Fibroblast of gingiva (primary cell): ENCODE measurements around the gene ANKRD13A.
"Not testable (repeated sequence)": the region's sequence is repeated elsewhere in the genome, so short reads cannot be mapped to it uniquely, and the experiment has no call there.

Experiments used
- DNase-seq: peaks from one replicate; pipeline ENCODE4 v3.0.0-alpha.2; 2011; ENCODE audit warnings: low read depth

The ANKRD13A gene

DNA sequence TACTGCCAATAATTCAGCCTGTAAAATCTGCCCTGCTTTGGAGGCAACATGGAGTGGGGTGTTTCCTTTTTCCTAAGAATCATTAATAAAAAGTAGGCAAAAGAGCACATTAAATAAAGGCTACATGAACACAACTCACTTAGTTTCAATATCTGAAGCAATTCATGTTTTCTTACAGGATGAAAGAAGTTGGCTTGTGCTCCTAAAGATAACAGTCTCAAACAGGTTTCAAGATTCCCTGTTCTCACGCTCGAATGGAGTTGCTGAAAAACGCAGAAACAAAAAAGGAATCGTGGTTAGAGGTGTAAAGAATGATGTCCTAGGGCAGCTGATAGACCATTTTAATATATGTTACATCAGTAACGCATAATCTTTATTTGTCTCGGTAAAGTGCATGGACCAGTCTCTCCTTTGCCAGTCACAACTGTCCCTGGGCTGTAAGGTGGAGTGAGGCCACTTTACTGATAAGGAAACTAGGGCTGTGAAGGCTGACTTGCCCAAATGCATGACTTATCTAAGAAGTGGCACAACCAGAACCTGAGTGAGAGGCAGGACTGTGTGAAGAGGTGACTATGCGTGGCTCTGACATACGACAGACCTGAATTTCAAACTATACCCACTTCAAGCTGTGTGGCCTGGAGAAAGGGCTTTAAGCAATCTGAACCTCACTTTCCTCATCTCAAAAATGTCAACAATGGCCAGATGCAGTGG is 15.6 kb upstream of the ANKRD13A start:
- no peak for DNase-seq

DNA sequence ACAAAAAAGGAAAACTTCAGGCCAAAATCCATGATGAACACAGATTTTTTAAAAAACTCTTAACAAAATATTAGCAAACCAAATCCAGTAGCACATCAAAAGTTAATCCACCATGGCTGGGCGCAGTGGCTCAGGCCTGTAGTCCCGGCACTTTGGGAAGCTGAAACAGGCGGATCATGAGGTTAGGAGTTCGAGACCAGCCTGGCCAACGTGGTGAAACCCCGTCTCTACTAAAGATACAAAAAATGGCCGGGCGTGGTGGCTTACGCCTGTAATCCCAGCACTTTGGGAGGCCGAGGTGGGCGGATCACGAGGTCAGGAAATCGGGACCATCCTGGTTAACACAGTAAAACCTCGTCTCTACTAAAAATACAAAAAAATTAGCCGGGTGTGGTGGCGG is 13.0 kb upstream of the ANKRD13A start:
- not testable (repeated sequence) for DNase-seq

DNA sequence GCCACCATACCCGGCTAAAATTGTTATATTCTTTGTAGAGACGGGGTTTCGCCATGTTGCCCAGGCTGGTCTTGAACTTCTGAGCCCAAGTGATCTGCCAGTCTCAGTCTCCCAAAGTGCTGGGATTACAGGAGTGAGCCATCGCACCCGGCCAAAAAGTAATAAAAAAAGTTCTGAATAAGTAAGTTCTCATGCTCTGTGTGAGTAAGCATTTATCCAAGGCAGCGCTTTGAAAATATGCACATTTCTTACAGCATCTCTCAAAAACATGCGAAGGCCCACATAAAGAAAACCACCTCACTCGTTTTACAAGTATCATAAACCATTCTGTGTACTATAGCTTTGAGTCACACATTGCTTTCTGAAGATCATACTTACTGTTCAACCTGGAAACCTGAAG is 11.6 kb upstream of the ANKRD13A start:
- no peak for DNase-seq

DNA sequence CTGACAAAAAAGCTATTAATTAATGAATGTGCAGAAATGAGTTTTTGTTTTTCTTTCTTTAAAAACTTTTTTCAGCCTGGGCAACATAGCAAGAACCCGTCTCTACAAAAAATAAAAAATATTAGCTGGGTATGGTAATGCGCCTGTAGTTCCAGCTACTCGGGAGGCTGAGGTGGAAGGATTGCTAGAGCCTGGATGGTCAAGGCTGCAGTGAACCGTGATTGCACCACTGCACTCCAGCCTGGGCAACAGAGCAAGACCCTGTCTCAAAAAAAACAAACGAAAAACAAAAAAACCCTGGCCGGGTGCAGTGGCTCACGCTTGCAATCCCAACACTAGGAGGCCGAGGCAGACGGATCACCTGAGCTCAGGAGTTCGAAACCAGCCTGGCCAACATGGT is 11.0 kb upstream of the ANKRD13A start:
- DNase-seq: no peak

DNA sequence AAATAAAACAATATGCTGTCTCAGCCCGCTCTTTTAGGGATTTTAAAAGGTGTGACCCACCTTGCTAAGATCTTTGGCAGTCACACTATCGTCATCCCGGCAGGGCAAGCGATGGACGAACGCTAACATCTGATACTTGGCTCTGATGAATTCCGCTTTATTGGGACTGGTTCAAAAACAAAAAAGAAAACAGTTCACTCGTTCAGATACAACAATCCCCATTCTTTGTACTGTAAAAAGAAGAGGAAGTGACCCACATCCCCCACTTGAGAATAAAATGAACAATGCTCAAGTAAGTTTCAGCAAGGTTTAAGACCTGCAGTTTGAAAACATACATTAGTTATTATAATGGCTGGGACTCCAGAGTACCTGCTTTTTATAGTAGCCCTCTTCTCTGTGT is 10.3 kb upstream of the ANKRD13A start:
- no peak for DNase-seq

DNA sequence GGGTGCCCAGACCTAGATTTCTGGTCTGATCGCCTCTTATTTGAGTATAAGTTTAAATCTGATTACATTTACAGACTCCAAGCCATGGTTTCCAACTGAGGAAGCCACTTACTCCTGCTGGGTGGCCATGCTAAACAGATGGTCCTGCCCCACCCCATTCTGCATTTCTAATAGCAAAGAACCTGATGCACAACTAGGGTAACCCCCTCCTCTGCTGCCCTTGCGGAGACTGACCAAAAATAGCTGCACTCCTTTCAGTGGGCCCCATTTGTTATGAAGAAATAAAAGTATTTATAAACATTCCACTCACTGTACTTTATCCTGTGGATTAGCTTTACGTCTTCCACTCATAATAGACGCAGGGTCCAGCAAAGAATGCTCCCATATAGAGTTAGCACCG is 9.8 kb upstream of the ANKRD13A start:
- DNase-seq: no peak

DNA sequence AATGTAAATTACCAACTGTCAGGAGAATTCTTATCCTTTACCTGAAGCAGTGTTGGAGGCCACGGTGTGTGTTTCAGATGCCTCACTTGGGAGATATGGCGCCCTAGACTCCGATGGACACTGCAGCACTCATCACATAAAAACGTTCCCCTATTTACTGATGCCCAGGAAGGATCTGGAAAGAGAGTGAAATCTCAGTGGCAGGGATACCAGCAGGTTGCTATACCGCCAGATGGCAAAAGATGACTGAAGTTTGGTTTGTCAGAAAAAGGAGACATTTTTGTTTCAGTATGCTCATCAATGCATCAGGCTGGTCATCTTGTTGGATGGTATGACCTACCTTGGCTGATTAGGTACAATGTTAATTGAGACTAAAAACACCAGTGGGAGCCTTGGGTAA is 7.6 kb upstream of the ANKRD13A start:
- DNase-seq: no peak

DNA sequence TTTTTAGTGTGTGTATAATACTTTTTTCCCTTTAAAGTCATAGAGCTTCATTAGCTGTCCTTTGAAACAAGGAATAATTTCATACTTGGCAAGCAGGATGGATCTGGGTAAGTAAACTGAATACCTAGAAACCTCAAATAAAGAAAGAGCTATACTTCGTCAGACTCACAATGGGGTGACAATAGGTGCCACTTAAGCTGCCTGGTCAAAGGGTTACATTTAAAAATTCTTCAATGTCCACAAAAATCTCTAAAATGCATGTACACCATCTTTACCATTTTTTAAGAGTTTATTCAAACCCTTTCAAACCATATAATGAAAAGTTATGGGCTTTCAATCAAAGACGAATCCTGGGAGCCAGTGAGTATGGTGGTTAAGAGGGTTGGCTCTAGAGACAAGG is 6.1 kb upstream of the ANKRD13A start:
- no peak for DNase-seq

DNA sequence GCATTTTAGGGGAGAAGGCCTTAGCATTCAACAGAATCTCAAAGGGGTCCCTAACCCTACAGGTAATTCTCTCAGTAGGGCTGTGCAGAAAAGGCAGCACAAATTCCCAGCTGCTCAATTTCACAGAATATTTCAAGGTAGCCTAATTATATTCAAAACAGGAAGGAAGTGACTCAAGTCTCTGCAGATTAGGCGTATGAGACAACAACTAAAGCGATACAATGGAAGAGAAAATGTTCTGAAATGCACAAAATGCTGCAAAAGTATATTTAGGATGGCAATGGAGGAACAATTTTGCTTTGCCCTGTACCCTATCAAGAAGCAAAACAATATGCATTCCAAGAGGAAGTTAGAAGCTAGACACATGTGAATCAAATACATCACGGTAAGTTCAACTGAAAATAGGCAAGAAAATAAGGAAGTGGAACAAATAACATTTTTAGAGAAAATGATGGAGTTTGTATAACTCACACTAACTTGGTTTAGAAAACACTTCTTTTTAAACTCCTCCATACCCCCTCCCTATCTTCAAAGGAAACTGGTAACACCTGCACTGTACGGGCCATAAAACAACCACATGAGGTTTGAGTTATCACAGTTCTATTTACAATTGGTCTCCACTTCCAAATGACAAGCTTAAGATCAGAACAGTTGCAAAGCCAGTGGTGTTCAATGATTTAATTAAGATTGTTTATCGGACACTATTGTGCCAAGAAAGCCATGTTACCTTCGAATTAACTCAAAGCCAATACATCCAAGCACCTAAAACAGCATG is 4.6 kb upstream of the ANKRD13A start:
- no peak for DNase-seq

DNA sequence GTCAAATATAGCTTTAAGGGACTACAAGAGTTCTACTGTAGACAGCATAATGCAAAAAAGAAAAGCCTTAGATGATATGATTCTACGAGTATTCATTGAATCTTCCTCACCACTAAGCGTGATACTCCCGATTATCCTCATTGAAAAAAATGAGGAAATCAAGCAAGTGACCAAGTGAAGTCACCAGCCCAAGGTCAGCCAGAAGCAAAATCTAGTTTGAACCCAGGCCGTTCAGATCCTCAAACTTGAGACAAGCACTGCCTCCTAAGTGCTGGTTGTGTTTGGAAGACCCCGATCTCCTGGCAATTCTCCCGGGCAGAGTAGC is 3.9 kb upstream of the ANKRD13A start:
- no peak for DNase-seq

DNA sequence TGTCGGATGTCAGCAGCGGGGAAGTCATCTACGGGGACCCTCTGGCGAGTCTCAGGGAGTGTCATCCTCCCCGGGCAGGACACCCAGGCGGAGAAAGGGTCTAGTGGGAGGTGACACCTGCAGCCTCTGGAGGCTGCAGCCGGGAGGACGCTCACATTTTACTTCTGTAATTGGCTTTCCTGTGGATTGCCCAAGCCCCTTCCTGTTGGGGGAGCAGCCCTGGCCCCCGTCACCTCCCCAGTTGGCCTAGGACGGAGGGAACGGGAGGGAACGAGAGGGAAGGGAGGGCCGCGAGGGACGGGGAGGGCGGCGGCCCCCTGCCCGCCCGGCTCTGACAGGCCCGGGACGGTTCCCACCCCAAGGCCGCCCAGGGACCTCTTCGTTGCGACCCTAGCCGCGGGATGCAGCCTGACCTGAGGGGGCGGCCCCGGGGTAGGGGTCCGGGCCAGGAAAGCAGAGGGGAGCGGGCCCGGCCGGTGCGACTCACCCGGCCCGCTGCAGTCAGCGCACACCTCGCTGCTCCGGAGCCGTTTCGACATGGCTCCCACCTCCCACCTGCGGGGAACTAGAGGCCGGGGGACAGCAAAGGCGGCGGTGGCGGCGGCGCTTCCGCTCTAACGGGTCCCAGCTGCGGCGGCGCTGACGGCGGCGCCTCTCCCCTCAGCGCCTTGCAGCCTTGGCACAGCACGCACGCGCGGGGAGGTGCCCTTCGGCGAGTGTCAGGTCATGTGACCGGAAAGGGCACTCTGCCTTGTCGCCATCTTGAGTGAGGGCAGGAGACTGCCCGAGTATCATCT is 3.3 kb upstream of the ANKRD13A start, which contains the start of gene GIT2:
Gene GIT2 (minus strand): TSS at position 683 of the 797 bp plus-strand sequence. CDS start 144 bp downstream, at position 539.
- DNase-seq: peak; percentile 86

DNA sequence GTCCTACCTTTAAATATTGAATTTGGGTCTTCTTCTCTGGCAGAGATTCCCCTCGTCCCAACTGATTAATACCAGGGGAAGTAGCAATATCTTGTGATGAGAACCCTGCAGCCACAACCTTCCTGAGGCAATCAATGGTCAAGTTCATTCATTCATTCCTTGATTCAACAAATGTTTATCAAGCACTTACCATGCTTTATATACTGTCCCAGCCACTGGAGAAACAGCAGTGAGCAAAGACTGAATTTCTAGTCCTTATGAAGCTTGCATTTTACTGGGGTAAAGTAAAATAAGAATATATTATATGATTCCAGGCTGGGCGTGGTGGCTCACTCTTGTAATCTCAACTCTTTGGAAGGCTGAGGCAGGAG is 2.8 kb upstream of the ANKRD13A start:
- DNase-seq: no peak

DNA sequence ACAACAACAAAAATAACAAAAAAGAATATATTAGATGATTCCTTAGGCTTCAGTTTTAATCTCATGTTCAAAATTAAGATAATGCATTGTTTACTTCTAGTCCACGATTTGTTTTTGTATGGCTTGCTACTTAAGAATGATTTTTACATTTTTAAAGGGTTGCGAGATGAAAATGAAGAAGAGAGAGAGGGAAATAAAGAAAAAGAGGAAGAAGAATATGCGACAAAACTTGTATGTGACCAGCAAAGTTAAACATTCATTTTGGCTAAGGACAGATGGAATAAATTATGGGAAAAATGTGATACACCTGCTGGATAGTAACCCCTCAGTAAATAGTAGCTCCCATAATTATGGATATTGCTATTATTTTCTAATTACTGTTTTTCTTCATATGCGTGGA is 1.8 kb upstream of the ANKRD13A start:
- DNase-seq: no peak

DNA sequence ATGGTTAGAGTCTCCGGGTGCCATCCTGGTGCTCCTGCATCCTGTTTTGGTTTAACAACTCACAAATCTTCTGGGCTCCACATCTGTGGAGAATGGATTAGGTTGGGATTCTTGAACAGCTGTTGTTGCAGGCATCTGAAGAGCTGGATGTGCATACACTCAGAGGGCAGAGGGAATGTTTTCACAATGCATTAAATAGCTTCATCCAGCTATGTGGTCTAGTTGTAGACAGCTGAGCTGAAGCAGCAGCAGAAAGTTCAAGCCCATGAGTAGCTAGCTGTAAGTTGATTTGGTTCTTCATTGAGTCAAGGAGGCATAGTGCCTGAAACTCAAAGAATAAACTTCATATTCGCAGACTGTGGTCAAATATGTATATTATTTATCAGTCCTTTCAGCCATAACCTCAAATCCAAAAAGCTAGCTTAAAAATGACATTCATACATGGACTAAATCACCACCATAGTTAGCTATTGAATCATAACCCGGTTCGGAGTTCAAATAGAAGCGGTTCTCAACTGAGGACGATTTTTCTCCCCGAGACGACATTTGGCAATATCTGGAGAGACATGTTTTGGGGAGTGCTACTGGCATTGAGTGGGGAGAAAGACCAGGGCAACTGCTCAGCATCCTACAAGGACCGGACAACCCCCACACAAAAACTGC is 858 bp upstream of the ANKRD13A start:
- no peak for DNase-seq

DNA sequence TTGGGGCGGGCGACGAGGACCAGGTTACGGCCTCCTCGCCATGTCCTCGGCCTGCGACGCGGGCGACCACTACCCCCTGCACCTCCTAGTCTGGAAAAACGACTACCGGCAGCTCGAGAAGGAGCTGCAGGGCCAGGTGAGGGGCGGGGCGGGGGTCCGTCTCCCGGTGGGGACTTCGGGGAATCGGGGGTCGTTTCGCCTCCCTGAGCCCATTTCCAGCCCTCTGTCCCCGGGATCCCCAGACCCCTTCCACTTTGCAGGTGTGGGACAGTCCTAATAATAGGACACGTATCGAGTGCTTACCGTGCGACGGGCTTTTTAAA is 380 bp downstream of the ANKRD13A start:
- DNase-seq: no peak

DNA sequence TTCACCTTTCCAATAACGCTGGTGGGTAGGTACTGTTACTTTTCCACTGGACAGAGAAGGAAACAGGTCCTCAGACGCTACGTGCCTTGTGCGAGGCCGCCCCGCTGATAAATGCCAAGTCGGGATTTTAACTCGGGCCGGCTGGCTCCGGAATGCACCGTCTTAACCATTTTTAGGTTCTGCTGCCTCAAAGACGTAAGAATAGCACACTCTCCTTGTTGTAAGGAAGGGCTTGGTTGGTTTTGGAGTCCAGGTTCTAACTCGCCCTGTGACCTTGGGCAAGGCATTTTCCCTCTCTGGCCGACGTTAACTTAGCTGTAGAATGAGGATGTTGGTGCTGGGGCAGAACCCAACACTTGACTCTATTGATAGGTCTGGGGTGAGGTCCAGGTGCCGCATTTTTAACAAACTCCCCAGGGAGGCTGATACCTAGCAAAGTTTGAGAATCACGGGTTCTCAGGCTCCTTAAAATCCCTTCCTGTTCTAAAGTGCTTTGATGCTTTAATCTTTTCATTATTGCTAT is 814 bp downstream of the ANKRD13A start:
- peak; percentile 64 for DNase-seq

DNA sequence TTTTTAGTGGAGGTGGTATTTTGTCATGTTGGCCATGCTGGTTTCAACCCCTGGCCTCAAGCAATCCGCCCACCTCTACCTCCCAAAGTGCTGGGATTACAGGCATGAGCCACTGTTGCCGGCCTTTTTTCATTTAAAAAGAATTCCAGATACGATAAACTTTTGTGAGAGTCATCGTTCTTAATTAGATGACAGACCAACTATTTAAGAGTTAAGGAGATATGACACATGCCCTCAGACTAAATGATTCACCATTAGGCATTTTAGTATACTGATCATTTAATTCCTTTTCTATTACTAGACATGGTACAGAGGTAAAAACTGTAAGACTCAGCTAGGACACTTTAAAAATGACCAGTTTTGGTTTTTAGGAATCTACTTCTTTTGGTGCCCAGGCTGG is 2.4 kb downstream of the ANKRD13A start:
- peak; percentile 25 for DNase-seq

DNA sequence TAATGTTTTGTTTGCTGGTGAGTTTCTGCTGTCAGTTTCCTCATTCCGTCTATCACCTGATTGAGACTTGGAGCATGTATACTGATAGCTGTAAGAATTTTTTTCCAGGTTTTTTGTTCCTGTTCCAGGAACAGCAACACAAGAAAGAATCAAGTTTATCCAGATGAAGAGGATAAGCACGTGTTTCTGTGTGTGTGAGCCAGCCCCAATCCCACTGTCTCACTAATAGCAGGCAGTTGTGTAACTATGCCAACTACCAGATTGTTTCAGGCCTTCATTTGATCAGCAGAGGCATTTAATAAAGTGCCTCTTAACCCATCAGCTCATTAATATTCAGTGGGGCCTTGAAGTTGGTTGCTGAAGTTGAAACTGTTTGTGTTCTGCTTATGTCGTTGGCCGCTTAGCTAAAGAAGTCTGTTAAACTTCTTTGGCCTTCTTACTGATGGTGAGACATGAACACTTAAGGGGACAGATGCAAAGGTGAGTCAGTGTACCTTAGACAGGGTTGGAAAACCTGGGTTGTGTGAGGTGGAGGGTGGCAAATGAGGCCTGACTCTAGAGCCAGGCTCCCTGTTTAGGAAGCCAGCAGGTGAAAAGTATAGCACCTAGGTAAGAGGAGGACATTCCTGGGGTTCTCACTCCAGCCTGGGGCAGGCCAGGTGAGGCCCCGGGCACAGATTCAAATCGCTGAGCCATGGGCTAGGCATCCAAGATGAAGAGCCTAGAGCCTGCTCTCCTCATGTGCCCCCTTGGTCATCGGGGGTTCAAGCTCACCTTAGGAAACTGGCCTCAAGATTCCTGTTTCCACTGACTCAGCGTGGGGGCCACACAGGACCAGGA is 3.7 kb downstream of the ANKRD13A start:
- DNase-seq: peak; percentile 44

DNA sequence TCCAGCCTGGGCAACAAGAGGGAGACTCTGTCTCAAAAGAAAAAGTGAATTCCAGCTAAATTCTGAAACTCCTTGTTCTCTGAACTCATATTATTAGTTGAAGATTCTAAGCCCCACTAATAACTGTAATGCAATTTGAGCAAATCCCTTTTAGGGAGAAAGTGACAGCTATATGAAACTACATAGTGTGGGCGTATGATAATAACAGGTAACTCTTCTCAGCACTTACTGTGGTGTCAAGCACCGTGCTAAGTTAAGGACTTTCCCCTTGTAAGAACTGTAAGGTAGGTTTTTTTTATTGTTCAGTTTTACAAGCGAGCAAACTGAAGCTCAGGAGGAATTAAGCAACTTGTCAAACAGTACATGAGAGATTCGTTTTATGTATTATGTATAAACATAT is 5.4 kb downstream of the ANKRD13A start:
- no peak for DNase-seq

DNA sequence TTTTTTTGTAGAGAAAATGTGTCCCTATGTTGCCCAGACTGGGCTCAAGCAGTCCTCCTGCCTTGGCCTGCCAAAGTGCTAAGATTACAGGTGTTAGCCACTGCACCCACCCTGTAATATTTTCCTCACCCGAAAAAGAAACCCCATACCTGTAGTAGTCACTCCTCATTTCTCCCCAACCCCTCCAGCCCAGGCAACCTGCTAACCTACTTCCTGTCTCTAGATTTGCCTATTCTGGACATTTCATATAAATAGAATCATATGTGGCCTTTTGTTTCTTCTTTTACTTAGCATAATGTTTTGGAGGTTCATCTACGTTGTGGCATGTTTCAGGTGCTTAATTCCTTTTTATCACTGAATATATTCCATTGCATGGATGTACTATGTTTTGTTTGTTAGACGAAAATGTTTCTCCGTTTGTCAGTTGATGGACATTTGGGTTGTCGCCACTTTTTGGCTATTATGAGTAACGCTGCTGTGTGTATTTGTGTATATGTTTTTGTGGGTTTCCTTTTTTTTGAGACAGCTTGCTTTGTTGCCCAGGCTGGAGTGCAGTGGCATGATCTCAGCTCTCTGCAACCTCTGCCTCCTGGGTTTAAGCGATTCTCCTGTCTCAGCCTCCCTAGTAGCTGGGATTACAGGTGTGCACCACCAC is 6.2 kb downstream of the ANKRD13A start:
- no peak for DNase-seq

DNA sequence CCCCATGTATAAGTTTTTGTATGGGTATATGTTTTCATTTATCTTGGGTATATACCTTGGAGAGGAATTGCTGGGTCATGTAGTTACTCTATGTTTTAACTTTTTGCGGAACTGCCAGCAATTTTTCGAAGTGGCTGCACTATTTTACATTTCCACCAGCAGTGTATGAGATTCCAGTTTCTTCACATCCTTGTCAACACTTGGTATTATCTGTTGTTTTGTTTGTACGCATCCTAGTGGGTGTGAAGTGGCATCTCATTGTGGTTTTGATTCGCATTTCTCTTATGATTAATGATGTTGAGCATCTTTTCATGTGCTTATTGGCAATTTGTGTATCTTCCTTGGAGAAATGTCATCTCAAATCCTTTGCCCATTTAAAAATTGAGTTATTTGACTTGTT is 6.9 kb downstream of the ANKRD13A start:
- DNase-seq: no peak
